WTC11 (cell line): ENCODE results near the gene LTF. TPM values are rescaled to one million over a fixed set of nuclear protein-coding genes. Genes with fewer than 3 reads are reported as not detected.

ENCODE experiments used
- ATAC-seq: fragments of 200-7000 bp; cut with Tn5 transposase; 2 replicates; pipeline ENCODE4 v1.10.0; 2021; ENCODE audit warnings: mild to moderate bottlenecking, moderate library complexity
- CTCF ChIA-PET: fragments of 300-600 bp; sonication (Branson Sonifier 250); formaldehyde crosslinking; loops from one replicate; lab custom pipeline; 2021; ENCODE audit warnings: antibody characterized with exemption; lab: Charles Lee
- POLR2A ChIA-PET: fragments of 350-600 bp; sonication (Branson Sonifier 250); formaldehyde crosslinking; loops from one replicate; lab custom pipeline; 2021; ENCODE audit warnings: antibody characterized with exemption; lab: Charles Lee
- DNase-seq: peaks from one replicate; pipeline ENCODE4 v3.0.0; 2021; ENCODE audit warnings: low spot score
- H3K27ac Mint-ChIP-seq: 2 replicates; pipeline ENCODE4 v1.8.0; 2021; ENCODE audit warnings: mixed read lengths
- H3K27me3 Mint-ChIP-seq: 2 replicates; pipeline ENCODE4 v1.8.0; 2021; ENCODE audit warnings: low read depth, mild to moderate bottlenecking, moderate library complexity, mixed read lengths
- H3K36me3 Mint-ChIP-seq: 2 replicates; pipeline ENCODE4 v1.8.0; 2021; ENCODE audit warnings: mixed read lengths
- H3K4me1 Mint-ChIP-seq: 2 replicates; pipeline ENCODE4 v1.8.0; 2022; ENCODE audit warnings: mixed read lengths
- H3K4me3 Mint-ChIP-seq: 2 replicates; pipeline ENCODE4 v1.8.0; 2021; ENCODE audit warnings: mild to moderate bottlenecking, moderate library complexity, mixed read lengths
- H3K9me3 Mint-ChIP-seq: 2 replicates; pipeline ENCODE4 v1.8.0; 2021; ENCODE audit warnings: mixed read lengths
- ESRRA ChIP-seq: sonication (generic); formaldehyde crosslinking; IDR thresholded peaks from 2 replicates; pipeline ENCODE4 v1.8.1; 2022; ENCODE audit warnings: mild to moderate bottlenecking, missing genetic modification reagents, borderline replicate concordance
- ETV6 ChIP-seq: sonication (generic); formaldehyde crosslinking; IDR thresholded peaks from 2 replicates; pipeline ENCODE4 v1.8.1; 2022; ENCODE audit warnings: mild to moderate bottlenecking, missing genetic modification reagents
- GABPB1 ChIP-seq: sonication (generic); formaldehyde crosslinking; IDR thresholded peaks from 2 replicates; pipeline ENCODE4 v1.8.1; 2023; ENCODE audit warnings: mild to moderate bottlenecking, missing genetic modification reagents
- GTF2I ChIP-seq: fragments of 250-450 bp; sonication (Bioruptor Pico); conservative IDR thresholded peaks from 2 replicates; pipeline ENCODE4 v1.4.0; 2021; ENCODE audit warnings: mild to moderate bottlenecking
- IRF2 ChIP-seq: sonication (generic); formaldehyde crosslinking; IDR thresholded peaks from 2 replicates; pipeline ENCODE4 v1.8.0; 2022; ENCODE audit warnings: low read depth, missing genetic modification reagents, borderline replicate concordance
- KAT7 ChIP-seq: sonication (generic); formaldehyde crosslinking; IDR thresholded peaks from 2 replicates; pipeline ENCODE4 v1.8.1; 2023; ENCODE audit warnings: missing genetic modification reagents, mild to moderate bottlenecking, borderline replicate concordance
- SOX15 ChIP-seq: fragments of 250-450 bp; sonication (Bioruptor Pico); IDR thresholded peaks from 2 replicates; pipeline ENCODE4 v1.9.0; 2021; ENCODE audit warnings: mild to moderate bottlenecking
- SP1 ChIP-seq: sonication (generic); formaldehyde crosslinking; conservative IDR thresholded peaks from 2 replicates; pipeline ENCODE4 v1.8.1; 2022; ENCODE audit warnings: missing genetic modification reagents
- ZNF219 ChIP-seq: sonication (generic); formaldehyde crosslinking; IDR thresholded peaks from 2 replicates; pipeline ENCODE4 v1.8.0; 2023; ENCODE audit warnings: missing genetic modification reagents, mild to moderate bottlenecking, borderline replicate concordance
- ZNF263 ChIP-seq: sonication (generic); formaldehyde crosslinking; IDR thresholded peaks from 2 replicates; pipeline ENCODE4 v1.8.1; 2022; ENCODE audit warnings: low read depth, mild to moderate bottlenecking, moderate library complexity, missing genetic modification reagents
- total RNA-seq: library from RNA; stranded (reverse); gene quantifications from 3 replicates; pipeline ENCODE4 v1.2.3, GENCODE V29; 2021
- TF ChIP-seq, protein P1 (sequence below): fragments of 250-450 bp; sonication (Bioruptor Pico); IDR thresholded peaks from 2 replicates; pipeline ENCODE4 v1.9.0; 2021; ENCODE audit warnings: moderate library complexity, mild to moderate bottlenecking, inconsistent platforms, borderline replicate concordance
- TF ChIP-seq, protein P2 (sequence below): sonication (generic); formaldehyde crosslinking; IDR thresholded peaks from 2 replicates; pipeline ENCODE4 v1.8.0; 2022; ENCODE audit warnings: mild to moderate bottlenecking, missing genetic modification reagents
- TF ChIP-seq, protein P3 (sequence below): sonication (generic); formaldehyde crosslinking; IDR thresholded peaks from 2 replicates; pipeline ENCODE4 v1.8.0; 2022; ENCODE audit warnings: missing genetic modification reagents
- TF ChIP-seq, protein P4 (sequence below): sonication (generic); formaldehyde crosslinking; IDR thresholded peaks from 2 replicates; pipeline ENCODE4 v1.8.1; 2022; ENCODE audit warnings: mild to moderate bottlenecking, missing genetic modification reagents, moderate library complexity, borderline replicate concordance
- TF ChIP-seq, protein P5 (sequence below): sonication (generic); formaldehyde crosslinking; IDR thresholded peaks from 2 replicates; pipeline ENCODE4 v1.8.1; 2023; ENCODE audit warnings: mild to moderate bottlenecking, missing genetic modification reagents, moderate library complexity
- TF ChIP-seq, protein P6 (sequence below): sonication (generic); formaldehyde crosslinking; IDR thresholded peaks from 2 replicates; pipeline ENCODE4 v1.8.1; 2022; ENCODE audit warnings: missing genetic modification reagents, borderline replicate concordance
- TF ChIP-seq, protein P7 (sequence below): fragments of 250-450 bp; sonication (Bioruptor Pico); IDR thresholded peaks from 2 replicates; pipeline ENCODE4 v1.9.0; 2021; ENCODE audit warnings: mild to moderate bottlenecking
- TF ChIP-seq, protein P8 (sequence below): fragments of 250-450 bp; sonication (Bioruptor Pico); IDR thresholded peaks from 2 replicates; pipeline ENCODE4 v1.9.0; 2021; ENCODE audit warnings: mild to moderate bottlenecking

Gene LTF
- total RNA-seq, 1 experiment from 2014 or later = 0.22 TPM

DNA sequence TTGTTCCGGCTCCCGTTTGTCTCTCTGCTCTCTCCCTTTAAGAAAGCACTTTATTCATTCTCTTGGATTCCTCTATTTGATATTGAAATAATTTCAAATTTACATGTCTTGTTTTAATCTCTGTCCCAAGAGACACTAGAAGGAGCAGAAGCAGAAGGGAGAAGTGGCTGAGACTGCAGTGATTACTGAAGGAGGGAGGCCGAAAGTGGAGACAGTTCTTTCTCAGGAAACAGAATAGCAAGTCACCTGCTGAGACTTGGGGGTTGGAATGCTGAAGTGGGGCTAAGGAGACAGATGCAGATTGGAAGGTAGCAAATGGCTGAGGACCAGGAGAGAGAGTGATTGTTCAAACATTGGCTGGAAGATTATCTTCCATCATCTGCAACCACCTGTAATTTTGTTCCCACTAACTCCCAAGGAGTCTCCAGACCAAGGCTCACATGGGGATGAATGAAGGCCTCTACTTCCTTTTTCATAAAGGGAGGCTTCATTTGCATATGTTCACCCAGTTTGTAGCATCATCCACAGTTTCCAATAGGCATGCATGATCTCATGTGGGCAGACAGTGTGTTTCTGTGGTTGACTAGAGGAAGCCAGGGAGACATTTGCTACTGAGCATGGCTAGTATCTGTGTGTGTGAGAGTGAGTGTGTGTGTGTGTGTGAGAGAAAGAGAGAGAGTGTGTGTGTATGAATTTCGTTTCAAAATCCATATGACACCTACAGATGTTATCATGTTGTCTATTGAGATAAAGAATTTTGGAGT lies 24.0 kb downstream of the LTF start (continued):
- TF ChIP-seq, protein P1, sequence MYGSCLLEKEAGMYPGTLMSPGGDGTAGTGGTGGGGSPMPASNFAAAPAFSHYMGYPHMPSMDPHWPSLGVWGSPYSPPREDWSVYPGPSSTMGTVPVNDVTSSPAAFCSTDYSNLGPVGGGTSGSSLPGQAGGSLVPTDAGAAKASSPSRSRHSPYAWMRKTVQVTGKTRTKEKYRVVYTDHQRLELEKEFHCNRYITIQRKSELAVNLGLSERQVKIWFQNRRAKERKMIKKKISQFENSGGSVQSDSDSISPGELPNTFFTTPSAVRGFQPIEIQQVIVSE (CRISPR knock-in tag) = no peak
- TF ChIP-seq SOX15 = no peak
- TF ChIP-seq IRF2 (CRISPR knock-in tag) = no peak
- TF ChIP-seq ETV6 (CRISPR knock-in tag) = no peak

DNA sequence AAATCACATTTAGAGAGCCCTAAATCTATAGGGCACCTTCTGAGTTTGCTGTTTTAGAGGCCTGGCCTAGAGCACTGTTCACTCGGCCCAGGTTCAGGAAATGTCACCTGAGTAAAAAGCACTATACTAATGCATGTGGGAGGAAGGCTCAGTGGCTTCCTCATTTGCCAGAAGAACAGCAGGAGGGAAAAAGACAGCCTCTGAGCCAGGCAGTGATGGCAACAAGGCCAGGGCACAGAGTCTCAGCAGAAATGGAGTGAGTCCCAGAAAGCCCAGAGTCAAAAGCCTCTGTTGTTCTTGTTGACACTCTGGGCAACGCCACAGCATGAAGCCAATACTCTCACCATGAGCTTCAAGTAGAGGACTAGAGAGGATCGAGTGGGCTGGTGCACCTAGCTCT lies 25.9 kb downstream of the LTF start:
- DNase-seq = no peak
- Mint-ChIP-seq H3K4me1 (peaks cover 13% of the 10 kb centered on the region), H3K27me3 (no peaks in the 10 kb centered on the region), H3K9me3 (peaks cover 2% of the 10 kb centered on the region), H3K36me3 (no peaks in the 10 kb centered on the region), H3K4me3 (no peak overlapping the region), H3K27ac (no peak overlapping the region)
- POLR2A ChIA-PET = no interaction called here
- CTCF ChIA-PET = interaction anchor here (1.2 kb wide), 2 partner anchors 12 to 50 kb away, joined by 3 to 4 read pairs; no protein-coding TSS in a partner anchor
- TF ChIP-seq, protein P2, sequence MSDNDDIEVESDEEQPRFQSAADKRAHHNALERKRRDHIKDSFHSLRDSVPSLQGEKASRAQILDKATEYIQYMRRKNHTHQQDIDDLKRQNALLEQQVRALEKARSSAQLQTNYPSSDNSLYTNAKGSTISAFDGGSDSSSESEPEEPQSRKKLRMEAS = no peak
- TF ChIP-seq KAT7 (CRISPR knock-in tag) (no peak), SP1 (no peak), ZNF219 (CRISPR knock-in tag) (no peak), GABPB1 (CRISPR knock-in tag) (no peak), ESRRA (CRISPR knock-in tag) (no peak), GTF2I (no peak), ZNF263 (no peak)
- TF ChIP-seq, protein P3, sequence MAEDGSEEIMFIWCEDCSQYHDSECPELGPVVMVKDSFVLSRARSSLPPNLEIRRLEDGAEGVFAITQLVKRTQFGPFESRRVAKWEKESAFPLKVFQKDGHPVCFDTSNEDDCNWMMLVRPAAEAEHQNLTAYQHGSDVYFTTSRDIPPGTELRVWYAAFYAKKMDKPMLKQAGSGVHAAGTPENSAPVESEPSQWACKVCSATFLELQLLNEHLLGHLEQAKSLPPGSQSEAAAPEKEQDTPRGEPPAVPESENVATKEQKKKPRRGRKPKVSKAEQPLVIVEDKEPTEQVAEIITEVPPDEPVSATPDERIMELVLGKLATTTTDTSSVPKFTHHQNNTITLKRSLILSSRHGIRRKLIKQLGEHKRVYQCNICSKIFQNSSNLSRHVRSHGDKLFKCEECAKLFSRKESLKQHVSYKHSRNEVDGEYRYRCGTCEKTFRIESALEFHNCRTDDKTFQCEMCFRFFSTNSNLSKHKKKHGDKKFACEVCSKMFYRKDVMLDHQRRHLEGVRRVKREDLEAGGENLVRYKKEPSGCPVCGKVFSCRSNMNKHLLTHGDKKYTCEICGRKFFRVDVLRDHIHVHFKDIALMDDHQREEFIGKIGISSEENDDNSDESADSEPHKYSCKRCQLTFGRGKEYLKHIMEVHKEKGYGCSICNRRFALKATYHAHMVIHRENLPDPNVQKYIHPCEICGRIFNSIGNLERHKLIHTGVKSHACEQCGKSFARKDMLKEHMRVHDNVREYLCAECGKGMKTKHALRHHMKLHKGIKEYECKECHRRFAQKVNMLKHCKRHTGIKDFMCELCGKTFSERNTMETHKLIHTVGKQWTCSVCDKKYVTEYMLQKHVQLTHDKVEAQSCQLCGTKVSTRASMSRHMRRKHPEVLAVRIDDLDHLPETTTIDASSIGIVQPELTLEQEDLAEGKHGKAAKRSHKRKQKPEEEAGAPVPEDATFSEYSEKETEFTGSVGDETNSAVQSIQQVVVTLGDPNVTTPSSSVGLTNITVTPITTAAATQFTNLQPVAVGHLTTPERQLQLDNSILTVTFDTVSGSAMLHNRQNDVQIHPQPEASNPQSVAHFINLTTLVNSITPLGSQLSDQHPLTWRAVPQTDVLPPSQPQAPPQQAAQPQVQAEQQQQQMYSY = no peak
- TF ChIP-seq, protein P4, sequence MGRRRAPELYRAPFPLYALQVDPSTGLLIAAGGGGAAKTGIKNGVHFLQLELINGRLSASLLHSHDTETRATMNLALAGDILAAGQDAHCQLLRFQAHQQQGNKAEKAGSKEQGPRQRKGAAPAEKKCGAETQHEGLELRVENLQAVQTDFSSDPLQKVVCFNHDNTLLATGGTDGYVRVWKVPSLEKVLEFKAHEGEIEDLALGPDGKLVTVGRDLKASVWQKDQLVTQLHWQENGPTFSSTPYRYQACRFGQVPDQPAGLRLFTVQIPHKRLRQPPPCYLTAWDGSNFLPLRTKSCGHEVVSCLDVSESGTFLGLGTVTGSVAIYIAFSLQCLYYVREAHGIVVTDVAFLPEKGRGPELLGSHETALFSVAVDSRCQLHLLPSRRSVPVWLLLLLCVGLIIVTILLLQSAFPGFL = no peak
- TF ChIP-seq, protein P5, sequence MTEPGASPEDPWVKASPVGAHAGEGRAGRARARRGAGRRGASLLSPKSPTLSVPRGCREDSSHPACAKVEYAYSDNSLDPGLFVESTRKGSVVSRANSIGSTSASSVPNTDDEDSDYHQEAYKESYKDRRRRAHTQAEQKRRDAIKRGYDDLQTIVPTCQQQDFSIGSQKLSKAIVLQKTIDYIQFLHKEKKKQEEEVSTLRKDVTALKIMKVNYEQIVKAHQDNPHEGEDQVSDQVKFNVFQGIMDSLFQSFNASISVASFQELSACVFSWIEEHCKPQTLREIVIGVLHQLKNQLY (CRISPR knock-in tag) = no peak
- TF ChIP-seq, protein P6, sequence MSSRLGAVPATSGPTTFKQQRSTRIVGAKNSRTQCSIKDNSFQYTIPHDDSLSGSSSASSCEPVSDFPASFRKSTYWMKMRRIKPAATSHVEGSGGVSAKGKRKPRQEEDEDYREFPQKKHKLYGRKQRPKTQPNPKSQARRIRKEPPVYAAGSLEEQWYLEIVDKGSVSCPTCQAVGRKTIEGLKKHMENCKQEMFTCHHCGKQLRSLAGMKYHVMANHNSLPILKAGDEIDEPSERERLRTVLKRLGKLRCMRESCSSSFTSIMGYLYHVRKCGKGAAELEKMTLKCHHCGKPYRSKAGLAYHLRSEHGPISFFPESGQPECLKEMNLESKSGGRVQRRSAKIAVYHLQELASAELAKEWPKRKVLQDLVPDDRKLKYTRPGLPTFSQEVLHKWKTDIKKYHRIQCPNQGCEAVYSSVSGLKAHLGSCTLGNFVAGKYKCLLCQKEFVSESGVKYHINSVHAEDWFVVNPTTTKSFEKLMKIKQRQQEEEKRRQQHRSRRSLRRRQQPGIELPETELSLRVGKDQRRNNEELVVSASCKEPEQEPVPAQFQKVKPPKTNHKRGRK (CRISPR knock-in tag) = no peak
- TF ChIP-seq, protein P7, sequence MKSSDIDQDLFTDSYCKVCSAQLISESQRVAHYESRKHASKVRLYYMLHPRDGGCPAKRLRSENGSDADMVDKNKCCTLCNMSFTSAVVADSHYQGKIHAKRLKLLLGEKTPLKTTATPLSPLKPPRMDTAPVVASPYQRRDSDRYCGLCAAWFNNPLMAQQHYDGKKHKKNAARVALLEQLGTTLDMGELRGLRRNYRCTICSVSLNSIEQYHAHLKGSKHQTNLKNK (CRISPR knock-in tag) = no peak
- TF ChIP-seq, protein P8, sequence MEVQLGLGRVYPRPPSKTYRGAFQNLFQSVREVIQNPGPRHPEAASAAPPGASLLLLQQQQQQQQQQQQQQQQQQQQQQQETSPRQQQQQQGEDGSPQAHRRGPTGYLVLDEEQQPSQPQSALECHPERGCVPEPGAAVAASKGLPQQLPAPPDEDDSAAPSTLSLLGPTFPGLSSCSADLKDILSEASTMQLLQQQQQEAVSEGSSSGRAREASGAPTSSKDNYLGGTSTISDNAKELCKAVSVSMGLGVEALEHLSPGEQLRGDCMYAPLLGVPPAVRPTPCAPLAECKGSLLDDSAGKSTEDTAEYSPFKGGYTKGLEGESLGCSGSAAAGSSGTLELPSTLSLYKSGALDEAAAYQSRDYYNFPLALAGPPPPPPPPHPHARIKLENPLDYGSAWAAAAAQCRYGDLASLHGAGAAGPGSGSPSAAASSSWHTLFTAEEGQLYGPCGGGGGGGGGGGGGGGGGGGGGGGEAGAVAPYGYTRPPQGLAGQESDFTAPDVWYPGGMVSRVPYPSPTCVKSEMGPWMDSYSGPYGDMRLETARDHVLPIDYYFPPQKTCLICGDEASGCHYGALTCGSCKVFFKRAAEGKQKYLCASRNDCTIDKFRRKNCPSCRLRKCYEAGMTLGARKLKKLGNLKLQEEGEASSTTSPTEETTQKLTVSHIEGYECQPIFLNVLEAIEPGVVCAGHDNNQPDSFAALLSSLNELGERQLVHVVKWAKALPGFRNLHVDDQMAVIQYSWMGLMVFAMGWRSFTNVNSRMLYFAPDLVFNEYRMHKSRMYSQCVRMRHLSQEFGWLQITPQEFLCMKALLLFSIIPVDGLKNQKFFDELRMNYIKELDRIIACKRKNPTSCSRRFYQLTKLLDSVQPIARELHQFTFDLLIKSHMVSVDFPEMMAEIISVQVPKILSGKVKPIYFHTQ (CRISPR knock-in tag) = no peak
- no peak for ATAC-seq
